Measurements from ENCODE around the gene PRR32. TPM values are rescaled to one million over a fixed set of nuclear protein-coding genes. Genes with fewer than 3 reads are reported as not detected.
"Not testable (repeated sequence)": the region's sequence is repeated elsewhere in the genome, so short reads cannot be mapped to it uniquely, and the experiment has no call there.

Gene PRR32
- total RNA-seq, result not detected
- not detected for polyA plus RNA-seq
- long read RNA-seq, donor 1, result 0 reads
- long read RNA-seq, donor 2, result 0 reads

GRCh38 chrX:126819429-126819828 lies at the start of gene PRR32:
TSS of gene PRR32 (plus strand) at chrX:126819729. CDS start at chrX:126819844, 115 bp downstream.
- no peak for ATAC-seq (ENCODE audit: low FRiP score)

GRCh38 chrX:126770179-126770578 lies 49.4 kb upstream of the PRR32 start:
- Histone ChIP-seq H3K4me1 (ENCODE audit: control insufficient read depth in 1 of 2, insufficient read depth in 2 of 2, low read length in 2 of 2) (no peaks in the 10 kb centered on the region), H3K4me3 (ENCODE audit: low read length in 2 of 2) (no peak overlapping the region), H3K27ac (ENCODE audit: low read depth in 1 of 2, low read length in 2 of 2) (no peak overlapping the region), H3K27me3 (ENCODE audit: control insufficient read depth in 1 of 2, insufficient read depth in 2 of 2, low read length in 1 of 2) (no peaks in the 10 kb centered on the region), H3K36me3 (ENCODE audit: control insufficient read depth in 1 of 2, insufficient read depth in 2 of 2, low read length in 1 of 2) (no peaks in the 10 kb centered on the region), H3K9me3 (ENCODE audit: control insufficient read depth, low read length) (no peaks in the 10 kb centered on the region)
- DNase-seq, result no peak
- 11% methylated on average over 5 of the region's 5 CpGs for WGBS, 2 donors
- intact Hi-C loops (cut with DNase I), result no loop called here
- no peak for ATAC-seq (ENCODE audit: low FRiP score)

More at GRCh38 chrX:126819429-126819828, at the start of gene PRR32:
- intact Hi-C loops (cut with DNase I), result no loop called here
- no peak for DNase-seq
- H3K27me3 ChIP-seq (ENCODE audit: control insufficient read depth in 1 of 2, insufficient read depth in 2 of 2, low read length in 1 of 2), result no peaks in the 10 kb centered on the region
- H3K27ac ChIP-seq (ENCODE audit: low read depth in 1 of 2, low read length in 2 of 2), result no peak within 1 kb of the TSS
- H3K4me1 ChIP-seq (ENCODE audit: control insufficient read depth in 1 of 2, insufficient read depth in 2 of 2, low read length in 2 of 2), result no peaks in the 10 kb centered on the region
- H3K9me3 ChIP-seq (ENCODE audit: control insufficient read depth, low read length), result no peaks in the 10 kb centered on the region
- H3K36me3 ChIP-seq (ENCODE audit: control insufficient read depth in 1 of 2, insufficient read depth in 2 of 2, low read length in 1 of 2), result no peaks in the 10 kb centered on the region
- H3K4me3 ChIP-seq (ENCODE audit: low read length in 2 of 2), result no peak within 1 kb of the TSS

- no peak overlapping the region for H3K4me3 ChIP-seq (ENCODE audit: low read length in 2 of 2)
- H3K9me3 ChIP-seq (ENCODE audit: control insufficient read depth, low read length), result no peaks in the 10 kb centered on the region
- H3K36me3 ChIP-seq (ENCODE audit: control insufficient read depth in 1 of 2, insufficient read depth in 2 of 2, low read length in 1 of 2), result no peaks in the 10 kb centered on the region
- no peaks in the 10 kb centered on the region for H3K4me1 ChIP-seq (ENCODE audit: control insufficient read depth in 1 of 2, insufficient read depth in 2 of 2, low read length in 2 of 2)
- WGBS, 2 donors, result 95 to 98% methylated on average over 2 of the region's 2 CpGs
- DNase-seq (no peak), ATAC-seq (ENCODE audit: low FRiP score) (no peak)
- H3K27ac ChIP-seq (ENCODE audit: low read depth in 1 of 2, low read length in 2 of 2), result no peak overlapping the region
- H3K27me3 ChIP-seq (ENCODE audit: control insufficient read depth in 1 of 2, insufficient read depth in 2 of 2, low read length in 1 of 2), result no peaks in the 10 kb centered on the region
- intact Hi-C loops (cut with DNase I), result no loop called here
Observed at GRCh38 chrX:126785539-126785938, 34.0 kb upstream of the PRR32 start.

GRCh38 chrX:126799059-126799458 lies 20.5 kb upstream of the PRR32 start:
- Histone ChIP-seq H3K27ac (ENCODE audit: low read depth in 1 of 2, low read length in 2 of 2) (no peak overlapping the region), H3K36me3 (ENCODE audit: control insufficient read depth in 1 of 2, insufficient read depth in 2 of 2, low read length in 1 of 2) (no peaks in the 10 kb centered on the region), H3K27me3 (ENCODE audit: control insufficient read depth in 1 of 2, insufficient read depth in 2 of 2, low read length in 1 of 2) (no peaks in the 10 kb centered on the region), H3K9me3 (ENCODE audit: control insufficient read depth, low read length) (no peaks in the 10 kb centered on the region), H3K4me3 (ENCODE audit: low read length in 2 of 2) (no peak overlapping the region), H3K4me1 (ENCODE audit: control insufficient read depth in 1 of 2, insufficient read depth in 2 of 2, low read length in 2 of 2) (no peaks in the 10 kb centered on the region)
- intact Hi-C loops (cut with DNase I), result no loop called here
- DNase-seq (no peak), ATAC-seq (ENCODE audit: low FRiP score) (no peak)
- WGBS, 2 donors, result 63 to 92% methylated on average over 1 of the region's 1 CpG

- H3K36me3 ChIP-seq (ENCODE audit: control insufficient read depth in 1 of 2, insufficient read depth in 2 of 2, low read length in 1 of 2); H3K4me1 ChIP-seq (ENCODE audit: control insufficient read depth in 1 of 2, insufficient read depth in 2 of 2, low read length in 2 of 2); ATAC-seq (ENCODE audit: low FRiP score); H3K27me3 ChIP-seq (ENCODE audit: control insufficient read depth in 1 of 2, insufficient read depth in 2 of 2, low read length in 1 of 2); DNase-seq; H3K4me3 ChIP-seq (ENCODE audit: low read length in 2 of 2); intact Hi-C loops (cut with DNase I); H3K9me3 ChIP-seq (ENCODE audit: control insufficient read depth, low read length); H3K27ac ChIP-seq (ENCODE audit: low read depth in 1 of 2, low read length in 2 of 2): not testable (repeated sequence)
- 75 to 81% methylated on average over 3 of the region's 3 CpGs for WGBS, 2 donors
Observed at GRCh38 chrX:126806784-126807183, 12.7 kb upstream of the PRR32 start.

GRCh38 chrX:126815806-126816205 lies 3.7 kb upstream of the PRR32 start:
- Histone ChIP-seq H3K27me3 (ENCODE audit: control insufficient read depth in 1 of 2, insufficient read depth in 2 of 2, low read length in 1 of 2) (no peaks in the 10 kb centered on the region), H3K27ac (ENCODE audit: low read depth in 1 of 2, low read length in 2 of 2) (no peak overlapping the region), H3K4me1 (ENCODE audit: control insufficient read depth in 1 of 2, insufficient read depth in 2 of 2, low read length in 2 of 2) (no peaks in the 10 kb centered on the region), H3K9me3 (ENCODE audit: control insufficient read depth, low read length) (no peaks in the 10 kb centered on the region), H3K36me3 (ENCODE audit: control insufficient read depth in 1 of 2, insufficient read depth in 2 of 2, low read length in 1 of 2) (no peaks in the 10 kb centered on the region), H3K4me3 (ENCODE audit: low read length in 2 of 2) (no peak overlapping the region)
- 32 to 58% methylated on average over 1 of the region's 1 CpG for WGBS, 2 donors
- intact Hi-C loops (cut with DNase I), result no loop called here
- no peak for ATAC-seq (ENCODE audit: low FRiP score)
- DNase-seq, result no peak

GRCh38 chrX:126820700-126821420 lies 1.3 kb downstream of the PRR32 start:
- H3K27ac ChIP-seq (ENCODE audit: low read depth in 1 of 2, low read length in 2 of 2), result no peak overlapping the region
- no peaks in the 10 kb centered on the region for H3K9me3 ChIP-seq (ENCODE audit: control insufficient read depth, low read length)
- DNase-seq, result no peak
- no peaks in the 10 kb centered on the region for H3K27me3 ChIP-seq (ENCODE audit: control insufficient read depth in 1 of 2, insufficient read depth in 2 of 2, low read length in 1 of 2)
- H3K4me3 ChIP-seq (ENCODE audit: low read length in 2 of 2), result no peak overlapping the region
- WGBS, 2 donors, result 69 to 85% methylated on average over 13 of the region's 13 CpGs
- no peaks in the 10 kb centered on the region for H3K36me3 ChIP-seq (ENCODE audit: control insufficient read depth in 1 of 2, insufficient read depth in 2 of 2, low read length in 1 of 2)
- H3K4me1 ChIP-seq (ENCODE audit: control insufficient read depth in 1 of 2, insufficient read depth in 2 of 2, low read length in 2 of 2), result no peaks in the 10 kb centered on the region
- no peak for ATAC-seq (ENCODE audit: low FRiP score)
- intact Hi-C loops (cut with DNase I), result no loop called here

- Histone ChIP-seq H3K9me3 (ENCODE audit: control insufficient read depth, low read length) (no peaks in the 10 kb centered on the region), H3K27me3 (ENCODE audit: control insufficient read depth in 1 of 2, insufficient read depth in 2 of 2, low read length in 1 of 2) (no peaks in the 10 kb centered on the region), H3K36me3 (ENCODE audit: control insufficient read depth in 1 of 2, insufficient read depth in 2 of 2, low read length in 1 of 2) (no peaks in the 10 kb centered on the region), H3K4me1 (ENCODE audit: control insufficient read depth in 1 of 2, insufficient read depth in 2 of 2, low read length in 2 of 2) (no peaks in the 10 kb centered on the region), H3K4me3 (ENCODE audit: low read length in 2 of 2) (no peak overlapping the region), H3K27ac (ENCODE audit: low read depth in 1 of 2, low read length in 2 of 2) (no peak overlapping the region)
- intact Hi-C loops (cut with DNase I), result no loop called here
- ATAC-seq (ENCODE audit: low FRiP score), result no peak
- 24 to 50% methylated on average over 2 of the region's 2 CpGs for WGBS, 2 donors
- no peak for DNase-seq
Observed at GRCh38 chrX:126824338-126825007, 4.9 kb downstream of the PRR32 start.
